CD14-positive monocyte (primary cell): ENCODE measurements around the gene EYS. TPM values are rescaled to one million over a fixed set of nuclear protein-coding genes. Genes with fewer than 3 reads are reported as not detected.

Experiments
- DNase-seq, 3 donors: peaks; one replicate each; pipeline ENCODE4 v3.0.0-alpha.2; 2011 to 2022
- H2AFZ ChIP-seq: 2 replicates; pipeline ENCODE4 v1.6.0; 2012; ENCODE audit warnings: mild to moderate bottlenecking, low read depth, low read length, inconsistent platforms; ENCODE audit not compliant: insufficient read depth, poor library complexity, severe bottlenecking
- H3K27ac ChIP-seq, 2 donors: 1 replicate in 1 of 2; 2 replicates in 1 of 2; pipeline ENCODE4 v1.5.1; 2012 to 2013; ENCODE audit warnings: low read length in 2 of 2, control low read depth in 1 of 2, inconsistent platforms in 1 of 2, low read depth in 1 of 2, mild to moderate bottlenecking in 1 of 2
- H3K27me3 ChIP-seq, 2 donors: one replicate each; pipeline versions ENCODE4 v1.6.0 to v1.6.1; 2011 to 2013; ENCODE audit warnings: low read length in 2 of 2; ENCODE audit not compliant: control insufficient read depth in 2 of 2, insufficient read depth in 2 of 2
- H3K36me3 ChIP-seq, 2 donors: replicated peaks in 1 of 2; 1 replicate in 1 of 2; 2 replicates in 1 of 2; pipeline versions ENCODE4 v1.5.1 to v1.6.1; 2012 to 2013; ENCODE audit warnings: low read length in 2 of 2, control low read depth in 1 of 2, inconsistent platforms in 1 of 2, mild to moderate bottlenecking in 1 of 2; ENCODE audit not compliant: insufficient read depth in 2 of 2, control insufficient read depth in 1 of 2
- H3K4me1 ChIP-seq, 2 donors: 1 replicate in 1 of 2; 2 replicates in 1 of 2; pipeline versions ENCODE4 v1.5.1 to v1.6.1; 2012 to 2013; ENCODE audit warnings: low read length in 2 of 2, control low read depth in 1 of 2, inconsistent platforms in 1 of 2, mild to moderate bottlenecking in 1 of 2, moderate library complexity in 1 of 2; ENCODE audit not compliant: insufficient read depth in 2 of 2, control insufficient read depth in 1 of 2
- H3K4me2 ChIP-seq: replicated peaks from 2 replicates; pipeline ENCODE3; 2012; ENCODE audit warnings: low read length, moderate library complexity, mild to moderate bottlenecking; ENCODE audit not compliant: poor library complexity, severe bottlenecking; ENCODE audit errors: extremely low read depth
- H3K4me3 ChIP-seq, 3 experiments: fragments of 200-600 bp in 1 of 3; sonication (generic) in 1 of 3; replicated peaks in 1 of 3; 1 replicate in 2 of 3; 2 replicates in 1 of 3; pipeline ENCODE4 v1.5.1; 2011 to 2013; ENCODE audit warnings: low read length in 3 of 3, mild to moderate bottlenecking in 3 of 3, control low read depth in 2 of 3, low read depth in 2 of 3, inconsistent platforms in 1 of 3, moderate library complexity in 1 of 3
- H3K79me2 ChIP-seq: 2 replicates; pipeline ENCODE4 v1.6.0; 2012; ENCODE audit warnings: mild to moderate bottlenecking, control low read depth, inconsistent platforms, low read length, moderate library complexity; ENCODE audit not compliant: insufficient read depth
- H3K9ac ChIP-seq: 2 replicates; pipeline ENCODE4 v1.6.0; 2017; ENCODE audit warnings: low read length, mild to moderate bottlenecking; ENCODE audit not compliant: insufficient read depth, poor library complexity, severe bottlenecking
- H3K9me3 ChIP-seq, 2 donors: replicated peaks in 1 of 2; 1 replicate in 1 of 2; 2 replicates in 1 of 2; pipeline versions ENCODE4 v1.5.1 to v1.6.1; 2012 to 2013; ENCODE audit warnings: low read length in 2 of 2, control low read depth in 1 of 2; ENCODE audit not compliant: control insufficient read depth in 1 of 2, insufficient read depth in 1 of 2
- H4K20me1 ChIP-seq: 2 replicates; pipeline ENCODE4 v1.6.0; 2012; ENCODE audit warnings: mild to moderate bottlenecking, low read length, control low read depth, moderate library complexity; ENCODE audit not compliant: insufficient read depth
- H3K27ac Mint-ChIP-seq, 7 donors: one replicate each; pipeline ENCODE4 v1.8.0; 2020; ENCODE audit warnings: mild to moderate bottlenecking in 7 of 7, mixed read lengths in 7 of 7, moderate library complexity in 6 of 7, inconsistent platforms in 2 of 7
- H3K27me3 Mint-ChIP-seq, 3 donors: one replicate each; pipeline ENCODE4 v1.8.0; 2021 to 2022; ENCODE audit warnings: low read depth in 3 of 3, mild to moderate bottlenecking in 3 of 3, mixed read lengths in 3 of 3, moderate library complexity in 3 of 3, inconsistent platforms in 1 of 3
- H3K36me3 Mint-ChIP-seq, 2 donors: one replicate each; pipeline ENCODE4 v1.8.0; 2020; ENCODE audit warnings: mixed read lengths in 2 of 2, inconsistent platforms in 1 of 2, mild to moderate bottlenecking in 1 of 2
- H3K4me1 Mint-ChIP-seq: one replicate; pipeline ENCODE4 v1.8.0; 2020; ENCODE audit warnings: mild to moderate bottlenecking, mixed read lengths
- H3K4me3 Mint-ChIP-seq, 2 donors: one replicate each; pipeline ENCODE4 v1.8.0; 2020; ENCODE audit warnings: mild to moderate bottlenecking in 2 of 2, mixed read lengths in 2 of 2, moderate library complexity in 1 of 2
- H3K9me3 Mint-ChIP-seq, 7 donors: one replicate each; pipeline ENCODE4 v1.8.0; 2020 to 2022; ENCODE audit warnings: mixed read lengths in 7 of 7, mild to moderate bottlenecking in 6 of 7, moderate library complexity in 6 of 7, inconsistent platforms in 2 of 7
- WGBS: methylation state at CpG from one replicate; pipeline ENCODE4 v1.1.5; 2013; ENCODE audit warnings: missing lambda C conversion rate; ENCODE audit not compliant: insufficient coverage; 5-methylcytosine and 5-hydroxymethylcytosine counted together
- intact Hi-C, 2 donors: fragments of 100-400 bp; cut with micrococcal nuclease; formaldehyde crosslinking; loops; one replicate each; pipeline versions ENCODE4 v1.15.0 to v1.15.1; 2023
- polyA plus RNA-seq, 3 donors: library from polyadenylated mRNA; depleted of rRNA in 1 of 3; unstranded in 2 of 3; stranded (reverse) in 1 of 3; fragments of 300-500 nt in 2 of 3; fragments of >200 nt in 1 of 3; fragmentation: Illumina TruSeq in 2 of 3; gene quantifications; 1 replicate in 2 of 3; 2 replicates in 1 of 3; pipeline ENCODE4 v1.2.3, GENCODE V29; 2012 to 2021
- TF ChIP-seq, protein P1 (sequence below): fragments of 200-600 bp; IDR thresholded peaks from one replicate; pipeline ENCODE4 v1.8.0; 2022; ENCODE audit warnings: antibody characterized with exemption, mild to moderate bottlenecking

EYS gene
- polyA plus RNA-seq, 3 donors, result 0.01 to 0.03 TPM; not detected in 1

DNA sequence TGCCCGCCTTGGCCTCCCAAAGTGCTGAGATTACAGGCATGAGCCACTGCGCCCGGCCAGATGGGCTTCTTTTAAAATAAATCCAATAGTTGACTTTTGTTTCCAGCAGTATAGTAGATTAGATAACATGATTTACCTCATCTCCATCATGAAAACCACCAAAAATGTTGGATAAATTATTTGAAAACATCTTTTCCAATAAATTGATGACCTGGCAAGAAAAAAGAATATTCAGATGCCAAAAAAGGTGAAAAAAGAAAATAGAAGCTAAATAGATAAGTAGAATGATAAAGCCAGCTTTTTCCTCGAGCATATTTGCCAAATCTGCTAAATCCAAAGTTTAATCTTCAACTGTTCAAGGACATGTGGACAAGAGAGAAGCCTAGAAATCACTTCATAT lies 1962.2 kb downstream of the EYS start:
- Histone ChIP-seq H3K27ac (no peak overlapping the region), H3K9me3 (no peaks in the 10 kb centered on the region), H3K79me2 (no peaks in the 10 kb centered on the region), H3K27me3 (no peaks in the 10 kb centered on the region), H3K36me3 (no peaks in the 10 kb centered on the region), H3K4me3 (no peak overlapping the region), H3K4me2 (no peak overlapping the region), H4K20me1 (no peaks in the 10 kb centered on the region), H2AFZ (no peak overlapping the region), H3K4me1 (no peaks in the 10 kb centered on the region), H3K9ac (no peak overlapping the region)
- DNase-seq, result no peak
- Mint-ChIP-seq H3K4me1 (no peaks in the 10 kb centered on the region), H3K36me3 (no peaks in the 10 kb centered on the region), H3K9me3 (peaks cover 5 to 9% (median 8%) of the 10 kb centered on the region in 7 donors), H3K27me3 (peaks cover 0 to 3% (median 1%) of the 10 kb centered on the region in 3 donors), H3K4me3 (no peak overlapping the region), H3K27ac (no peak overlapping the region)
- WGBS, result no CpG with 5 or more reads among the region's 4 CpGs
- intact Hi-C loops, result no loop called here
- TF ChIP-seq, protein P1, sequence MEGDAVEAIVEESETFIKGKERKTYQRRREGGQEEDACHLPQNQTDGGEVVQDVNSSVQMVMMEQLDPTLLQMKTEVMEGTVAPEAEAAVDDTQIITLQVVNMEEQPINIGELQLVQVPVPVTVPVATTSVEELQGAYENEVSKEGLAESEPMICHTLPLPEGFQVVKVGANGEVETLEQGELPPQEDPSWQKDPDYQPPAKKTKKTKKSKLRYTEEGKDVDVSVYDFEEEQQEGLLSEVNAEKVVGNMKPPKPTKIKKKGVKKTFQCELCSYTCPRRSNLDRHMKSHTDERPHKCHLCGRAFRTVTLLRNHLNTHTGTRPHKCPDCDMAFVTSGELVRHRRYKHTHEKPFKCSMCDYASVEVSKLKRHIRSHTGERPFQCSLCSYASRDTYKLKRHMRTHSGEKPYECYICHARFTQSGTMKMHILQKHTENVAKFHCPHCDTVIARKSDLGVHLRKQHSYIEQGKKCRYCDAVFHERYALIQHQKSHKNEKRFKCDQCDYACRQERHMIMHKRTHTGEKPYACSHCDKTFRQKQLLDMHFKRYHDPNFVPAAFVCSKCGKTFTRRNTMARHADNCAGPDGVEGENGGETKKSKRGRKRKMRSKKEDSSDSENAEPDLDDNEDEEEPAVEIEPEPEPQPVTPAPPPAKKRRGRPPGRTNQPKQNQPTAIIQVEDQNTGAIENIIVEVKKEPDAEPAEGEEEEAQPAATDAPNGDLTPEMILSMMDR, result no peak

DNA sequence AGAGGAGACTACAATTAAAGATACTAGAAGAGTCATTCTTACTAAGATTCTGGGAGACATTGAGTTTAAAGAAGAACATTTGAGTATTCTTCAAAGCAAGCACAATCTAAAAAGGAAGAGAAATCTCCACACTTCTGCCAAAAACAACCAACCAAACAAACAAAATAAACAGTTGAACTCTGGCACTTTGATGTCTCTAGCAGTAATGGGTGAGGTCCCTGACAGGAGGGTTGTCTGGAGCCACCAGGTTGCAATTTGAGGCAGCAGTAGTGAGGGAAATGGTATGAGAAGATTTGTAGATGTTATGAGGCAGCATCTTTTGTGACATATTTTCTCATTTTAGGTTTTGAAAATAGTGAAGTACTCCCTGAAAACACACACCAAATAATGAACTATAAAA lies 1963.3 kb downstream of the EYS start:
- Mint-ChIP-seq H3K9me3 (peaks cover 5 to 9% (median 8%) of the 10 kb centered on the region in 7 donors), H3K4me3 (peak overlapping the region in 1 of 2 donors; percentile 28), H3K27me3 (peaks cover 0 to 1% (median 1%) of the 10 kb centered on the region in 3 donors), H3K36me3 (no peaks in the 10 kb centered on the region), H3K4me1 (no peaks in the 10 kb centered on the region), H3K27ac (no peak overlapping the region)
- no peaks in the 10 kb centered on the region for H3K27me3 ChIP-seq
- no peak overlapping the region for H3K4me2 ChIP-seq
- no peak overlapping the region for H3K27ac ChIP-seq
- no peaks in the 10 kb centered on the region for H3K79me2 ChIP-seq
- no peaks in the 10 kb centered on the region for H3K4me1 ChIP-seq
- H3K36me3 ChIP-seq, result no peaks in the 10 kb centered on the region
- no peaks in the 10 kb centered on the region for H3K9me3 ChIP-seq
- H4K20me1 ChIP-seq, result no peaks in the 10 kb centered on the region
- no peak overlapping the region for H3K4me3 ChIP-seq
- no peak overlapping the region for H2AFZ ChIP-seq
- TF ChIP-seq, protein P1, result no peak
- no peak overlapping the region for H3K9ac ChIP-seq
- no peak for DNase-seq
- intact Hi-C loops, result no loop called here
